DOHH2 (cell line): ENCODE results near the gene TTC28.

ENCODE experiments used
- H3F3A ChIP-seq: fragments of 200-600 bp; sonication (generic), shearing (Covaris generic); 2 replicates; pipeline ENCODE4 v1.6.0; 2016; ENCODE audit warnings: antibody characterized with exemption, mild to moderate bottlenecking; ENCODE audit not compliant: control insufficient read depth, insufficient read depth
- H3K27ac ChIP-seq: fragments of 200-600 bp; sonication (generic); 2 replicates; pipeline ENCODE4 v1.5.1; 2014; ENCODE audit warnings: low read depth, mild to moderate bottlenecking, low read length, moderate library complexity
- H3K27me3 ChIP-seq: fragments of 200-600 bp; sonication (generic); 2 replicates; pipeline ENCODE4 v1.6.1; 2014; ENCODE audit warnings: mild to moderate bottlenecking, low read length, mixed read lengths; ENCODE audit not compliant: control insufficient read depth
- H3K36me3 ChIP-seq: fragments of 200-600 bp; sonication (generic); 2 replicates; pipeline ENCODE4 v1.6.1; 2014; ENCODE audit warnings: mild to moderate bottlenecking, low read length, moderate library complexity, mixed read lengths; ENCODE audit not compliant: control insufficient read depth
- H3K4me1 ChIP-seq: fragments of 200-600 bp; sonication (generic); 2 replicates; pipeline ENCODE4 v1.6.1; 2014; ENCODE audit warnings: mild to moderate bottlenecking, low read length, mixed read lengths; ENCODE audit not compliant: control insufficient read depth
- H3K4me2 ChIP-seq: fragments of 200-600 bp; sonication (generic); 2 replicates; pipeline ENCODE4 v1.6.0; 2014; ENCODE audit warnings: mild to moderate bottlenecking, low read length, moderate library complexity
- H3K4me3 ChIP-seq: fragments of 200-600 bp; sonication (generic); 2 replicates; pipeline ENCODE4 v1.5.1; 2014; ENCODE audit warnings: mild to moderate bottlenecking, low read length, mixed read lengths
- H3K79me2 ChIP-seq: fragments of 200-600 bp; sonication (generic); 2 replicates; pipeline ENCODE4 v1.6.1; 2014; ENCODE audit warnings: mild to moderate bottlenecking, low read length, mixed read lengths; ENCODE audit not compliant: control insufficient read depth
- H3K9me2 ChIP-seq: fragments of 200-600 bp; sonication (generic); replicated peaks from 2 replicates; pipeline ENCODE4 v1.6.1; 2014; ENCODE audit warnings: mild to moderate bottlenecking, low read length, mixed read lengths; ENCODE audit not compliant: control insufficient read depth
- H3K9me3 ChIP-seq: fragments of 200-600 bp; sonication (generic); 2 replicates; pipeline ENCODE4 v1.6.1; 2014; ENCODE audit warnings: antibody characterized with exemption, low read length, mixed read lengths; ENCODE audit not compliant: control insufficient read depth, insufficient read depth
- H4K20me1 ChIP-seq: fragments of 200-600 bp; sonication (generic); 2 replicates; pipeline ENCODE4 v1.6.0; 2014; ENCODE audit warnings: low read depth, mild to moderate bottlenecking, antibody characterized with exemption, low read length, moderate library complexity; ENCODE audit not compliant: control insufficient read depth, insufficient read depth
- EZH2phosphoT487 ChIP-seq: fragments of 200-600 bp; sonication (generic); IDR thresholded peaks from 2 replicates; pipeline ENCODE4 v1.6.1; 2017; ENCODE audit warnings: borderline replicate concordance, mild to moderate bottlenecking, antibody characterized with exemption, low read length, moderate library complexity, mixed read lengths
- TF ChIP-seq, protein P1 (sequence below): fragments of 200-600 bp; sonication (generic); IDR thresholded peaks from one replicate; pipeline ENCODE4 v1.5.1; 2014; ENCODE audit warnings: antibody characterized with exemption, mild to moderate bottlenecking, low read depth, low read length; ENCODE audit not compliant: poor library complexity, severe bottlenecking

TTC28 gene

DNA sequence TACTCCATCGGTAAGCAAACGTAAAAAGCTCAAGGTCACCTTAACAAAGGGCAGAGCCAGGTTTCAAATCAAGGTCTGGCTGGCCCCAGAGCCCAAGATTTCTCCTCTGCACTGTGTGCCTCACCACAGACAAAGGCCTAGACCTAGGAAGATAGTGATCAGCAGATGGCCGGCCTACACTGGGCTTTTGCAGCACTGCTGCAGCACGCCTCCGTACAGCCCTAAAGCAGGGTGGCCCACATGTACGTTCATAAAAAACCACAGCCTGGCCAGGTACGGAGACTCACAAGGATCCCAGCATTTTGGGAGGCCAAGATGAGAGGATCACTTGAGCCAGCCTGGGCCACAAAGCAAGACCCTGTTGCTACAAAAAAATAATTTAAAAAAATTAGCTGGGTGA lies 654.3 kb downstream of the TTC28 start:
- no peaks in the 10 kb centered on the region for H4K20me1 ChIP-seq
- H3K4me2 ChIP-seq, result no peak overlapping the region
- no peak for TF ChIP-seq EZH2phosphoT487
- TF ChIP-seq, protein P1, sequence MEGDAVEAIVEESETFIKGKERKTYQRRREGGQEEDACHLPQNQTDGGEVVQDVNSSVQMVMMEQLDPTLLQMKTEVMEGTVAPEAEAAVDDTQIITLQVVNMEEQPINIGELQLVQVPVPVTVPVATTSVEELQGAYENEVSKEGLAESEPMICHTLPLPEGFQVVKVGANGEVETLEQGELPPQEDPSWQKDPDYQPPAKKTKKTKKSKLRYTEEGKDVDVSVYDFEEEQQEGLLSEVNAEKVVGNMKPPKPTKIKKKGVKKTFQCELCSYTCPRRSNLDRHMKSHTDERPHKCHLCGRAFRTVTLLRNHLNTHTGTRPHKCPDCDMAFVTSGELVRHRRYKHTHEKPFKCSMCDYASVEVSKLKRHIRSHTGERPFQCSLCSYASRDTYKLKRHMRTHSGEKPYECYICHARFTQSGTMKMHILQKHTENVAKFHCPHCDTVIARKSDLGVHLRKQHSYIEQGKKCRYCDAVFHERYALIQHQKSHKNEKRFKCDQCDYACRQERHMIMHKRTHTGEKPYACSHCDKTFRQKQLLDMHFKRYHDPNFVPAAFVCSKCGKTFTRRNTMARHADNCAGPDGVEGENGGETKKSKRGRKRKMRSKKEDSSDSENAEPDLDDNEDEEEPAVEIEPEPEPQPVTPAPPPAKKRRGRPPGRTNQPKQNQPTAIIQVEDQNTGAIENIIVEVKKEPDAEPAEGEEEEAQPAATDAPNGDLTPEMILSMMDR, result no peak
- H3K9me3 ChIP-seq, result no peaks in the 10 kb centered on the region
- H3K27ac ChIP-seq, result no peak overlapping the region
- no peaks in the 10 kb centered on the region for H3K4me1 ChIP-seq
- H3F3A ChIP-seq, result no peaks in the 10 kb centered on the region
- H3K4me3 ChIP-seq, result no peak overlapping the region
- no peaks in the 10 kb centered on the region for H3K9me2 ChIP-seq
- H3K79me2 ChIP-seq, result no peaks in the 10 kb centered on the region
- H3K36me3 ChIP-seq, result no peaks in the 10 kb centered on the region
- H3K27me3 ChIP-seq, result no peaks in the 10 kb centered on the region

DNA sequence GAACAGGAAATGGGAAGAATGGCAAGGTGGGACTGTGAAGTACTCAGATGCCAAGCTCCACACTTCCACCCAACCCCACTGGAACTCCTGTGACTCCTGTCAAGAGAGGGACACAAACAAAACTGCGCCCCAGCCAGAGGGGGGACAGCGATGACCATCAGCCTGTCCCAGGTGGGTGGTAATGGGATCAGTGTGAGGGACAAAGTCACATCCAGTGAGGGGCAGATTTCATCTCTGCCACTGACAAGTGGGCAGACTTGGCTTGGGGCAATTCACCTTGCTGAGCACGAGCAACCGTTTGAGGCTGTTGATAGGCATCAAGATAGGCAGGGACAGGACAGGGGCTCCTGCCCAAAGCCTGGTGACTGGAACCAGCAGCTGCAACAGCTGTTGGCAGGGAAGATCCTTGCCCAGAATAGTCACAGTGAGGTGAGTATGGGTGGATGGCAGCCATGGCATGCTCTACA lies 655.2 kb downstream of the TTC28 start:
- no peaks in the 10 kb centered on the region for H3K79me2 ChIP-seq
- no peak for TF ChIP-seq EZH2phosphoT487
- TF ChIP-seq, protein P1, result no peak
- H3K27me3 ChIP-seq, result no peaks in the 10 kb centered on the region
- no peak overlapping the region for H3K4me2 ChIP-seq
- no peaks in the 10 kb centered on the region for H3K9me2 ChIP-seq
- H3K36me3 ChIP-seq, result no peaks in the 10 kb centered on the region
- H4K20me1 ChIP-seq, result no peaks in the 10 kb centered on the region
- no peak overlapping the region for H3K4me3 ChIP-seq
- no peaks in the 10 kb centered on the region for H3K9me3 ChIP-seq
- no peaks in the 10 kb centered on the region for H3K4me1 ChIP-seq
- no peaks in the 10 kb centered on the region for H3F3A ChIP-seq
- no peak overlapping the region for H3K27ac ChIP-seq

DNA sequence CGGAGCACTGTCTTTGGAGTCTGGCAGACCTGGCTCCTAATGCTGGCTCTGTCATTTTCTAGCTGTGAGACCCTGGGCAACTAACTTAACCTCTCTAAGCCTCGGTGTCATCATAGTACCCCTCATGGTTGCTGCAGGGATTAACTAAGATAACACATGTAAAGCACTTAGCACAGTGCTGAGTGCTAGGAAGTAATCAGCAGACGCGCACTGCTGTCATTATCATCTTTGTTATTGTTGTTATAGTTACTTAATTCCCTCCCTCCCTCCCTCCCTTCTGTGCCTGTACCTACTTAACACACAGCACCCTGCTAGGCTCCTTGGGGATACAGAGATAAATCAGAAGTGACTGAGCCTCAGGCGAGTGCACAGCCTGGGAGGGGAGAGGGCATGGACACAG lies 655.9 kb downstream of the TTC28 start:
- Histone ChIP-seq H3K27me3 (no peaks in the 10 kb centered on the region), H3K9me3 (no peaks in the 10 kb centered on the region), H3K4me3 (no peak overlapping the region), H3K36me3 (no peaks in the 10 kb centered on the region), H3K4me2 (no peak overlapping the region), H4K20me1 (no peaks in the 10 kb centered on the region), H3K79me2 (no peaks in the 10 kb centered on the region), H3K4me1 (no peaks in the 10 kb centered on the region), H3F3A (no peaks in the 10 kb centered on the region), H3K27ac (no peak overlapping the region), H3K9me2 (no peaks in the 10 kb centered on the region)
- TF ChIP-seq EZH2phosphoT487, result no peak
- TF ChIP-seq, protein P1, result no peak
